Breast epithelium (tissue), 3 donors: ENCODE measurements around the gene TLE2.
"Not testable (repeated sequence)": the region's sequence is repeated elsewhere in the genome, so short reads cannot be mapped to it uniquely, and the experiment has no call there.

Source experiments
- POLR2A ChIP-seq: fragments of 450-650 bp; IDR thresholded peaks from one replicate; pipeline ENCODE4 v1.6.1; 2016; ENCODE audit warnings: antibody characterized with exemption, mild to moderate bottlenecking, moderate library complexity
- POLR2AphosphoS5 ChIP-seq, 3 donors: sonication (generic); formaldehyde crosslinking; IDR thresholded peaks; one replicate each; pipeline ENCODE4 v1.6.1; 2017; ENCODE audit warnings: antibody characterized with exemption in 3 of 3
- TF ChIP-seq, protein P1 (sequence below), 3 donors: fragments of 450-650 bp; IDR thresholded peaks; one replicate each; pipeline ENCODE4 v1.5.1; 2016 to 2017; ENCODE audit warnings: antibody characterized with exemption in 3 of 3, mild to moderate bottlenecking in 3 of 3, moderate library complexity in 3 of 3

DNA sequence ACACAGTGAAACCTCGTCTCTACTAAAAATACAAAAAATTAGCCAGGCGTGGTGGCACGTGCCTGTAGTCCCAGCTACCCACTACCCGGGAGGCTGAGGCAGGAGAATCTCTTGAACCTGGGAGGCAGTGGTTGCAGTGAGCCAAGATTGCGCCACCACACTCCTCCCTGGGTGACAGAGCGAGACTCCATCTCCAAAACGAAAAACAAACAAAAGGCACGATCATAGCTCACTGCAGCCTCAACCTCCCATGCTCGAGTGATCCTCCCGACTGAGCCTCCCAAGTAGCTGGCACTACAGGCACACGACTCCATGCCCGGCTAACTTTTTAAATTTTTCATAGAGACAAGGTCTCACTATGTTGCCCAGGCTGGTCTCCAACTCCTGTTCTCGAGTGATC is 17.0 kb downstream of the TLE2 start:
- TF ChIP-seq, protein P1, sequence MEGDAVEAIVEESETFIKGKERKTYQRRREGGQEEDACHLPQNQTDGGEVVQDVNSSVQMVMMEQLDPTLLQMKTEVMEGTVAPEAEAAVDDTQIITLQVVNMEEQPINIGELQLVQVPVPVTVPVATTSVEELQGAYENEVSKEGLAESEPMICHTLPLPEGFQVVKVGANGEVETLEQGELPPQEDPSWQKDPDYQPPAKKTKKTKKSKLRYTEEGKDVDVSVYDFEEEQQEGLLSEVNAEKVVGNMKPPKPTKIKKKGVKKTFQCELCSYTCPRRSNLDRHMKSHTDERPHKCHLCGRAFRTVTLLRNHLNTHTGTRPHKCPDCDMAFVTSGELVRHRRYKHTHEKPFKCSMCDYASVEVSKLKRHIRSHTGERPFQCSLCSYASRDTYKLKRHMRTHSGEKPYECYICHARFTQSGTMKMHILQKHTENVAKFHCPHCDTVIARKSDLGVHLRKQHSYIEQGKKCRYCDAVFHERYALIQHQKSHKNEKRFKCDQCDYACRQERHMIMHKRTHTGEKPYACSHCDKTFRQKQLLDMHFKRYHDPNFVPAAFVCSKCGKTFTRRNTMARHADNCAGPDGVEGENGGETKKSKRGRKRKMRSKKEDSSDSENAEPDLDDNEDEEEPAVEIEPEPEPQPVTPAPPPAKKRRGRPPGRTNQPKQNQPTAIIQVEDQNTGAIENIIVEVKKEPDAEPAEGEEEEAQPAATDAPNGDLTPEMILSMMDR (IDR thresholded peaks at IDR 0.05) = not testable (repeated sequence)
- TF ChIP-seq POLR2AphosphoS5 (IDR thresholded peaks at IDR 0.05); POLR2A: not testable (repeated sequence)
